Spinal cord (tissue), 10 donors: Measurements from ENCODE around the gene CTAGE1. TPM values are rescaled to one million over a fixed set of nuclear protein-coding genes. Genes with fewer than 3 reads are reported as not detected.

Experiments
- DNase-seq, 6 donors: peaks; one replicate each; pipeline versions ENCODE4 v3.0.0 to v3.0.0-alpha.2; 2013 to 2015; ENCODE audit warnings: low spot score in 6 of 6, low read depth in 4 of 6
- H3K27ac ChIP-seq: one replicate; pipeline ENCODE4 v1.5.1; 2013; ENCODE audit warnings: low read depth, low read length, control low read depth
- H3K27me3 ChIP-seq: one replicate; pipeline ENCODE4 v1.6.1; 2013; ENCODE audit warnings: low read length; ENCODE audit not compliant: control insufficient read depth, insufficient read depth
- H3K36me3 ChIP-seq: one replicate; pipeline ENCODE4 v1.6.1; 2013; ENCODE audit warnings: low read length; ENCODE audit not compliant: control insufficient read depth, insufficient read depth
- H3K4me1 ChIP-seq: one replicate; pipeline ENCODE4 v1.6.1; 2013; ENCODE audit warnings: low read length; ENCODE audit not compliant: control insufficient read depth, insufficient read depth
- H3K4me3 ChIP-seq: one replicate; pipeline ENCODE4 v1.5.1; 2013; ENCODE audit warnings: low read depth, low read length, control low read depth
- H3K9me3 ChIP-seq: one replicate; pipeline ENCODE4 v1.6.1; 2013; ENCODE audit warnings: low read length; ENCODE audit not compliant: control insufficient read depth, insufficient read depth
- WGBS: methylation state at CpG from one replicate; pipeline ENCODE4 v1.1.5; 2013; ENCODE audit warnings: missing lambda C conversion rate; ENCODE audit not compliant: insufficient coverage; 5-methylcytosine and 5-hydroxymethylcytosine counted together
- long read RNA-seq, 4 donors: transcript quantifications; one replicate each; lab custom pipeline, GENCODE V29; 2026
- polyA plus RNA-seq, 2 donors: library from polyadenylated mRNA; unstranded; fragments of 120-200 nt; gene quantifications; one replicate each; pipeline ENCODE4 v1.2.1, GENCODE V29; 2013; ENCODE audit not compliant: insufficient read length in 2 of 2
- total RNA-seq, 2 donors: library from RNA; depleted of rRNA in 1 of 2; stranded (reverse); fragments of 120-200 nt in 1 of 2; fragments of >200 nt in 1 of 2; gene quantifications; one replicate each; pipeline versions ENCODE4 v1.2.3 to v1.2.4, GENCODE V29; 2013 to 2014
- donor health status: healthy.

Gene CTAGE1, protein sequence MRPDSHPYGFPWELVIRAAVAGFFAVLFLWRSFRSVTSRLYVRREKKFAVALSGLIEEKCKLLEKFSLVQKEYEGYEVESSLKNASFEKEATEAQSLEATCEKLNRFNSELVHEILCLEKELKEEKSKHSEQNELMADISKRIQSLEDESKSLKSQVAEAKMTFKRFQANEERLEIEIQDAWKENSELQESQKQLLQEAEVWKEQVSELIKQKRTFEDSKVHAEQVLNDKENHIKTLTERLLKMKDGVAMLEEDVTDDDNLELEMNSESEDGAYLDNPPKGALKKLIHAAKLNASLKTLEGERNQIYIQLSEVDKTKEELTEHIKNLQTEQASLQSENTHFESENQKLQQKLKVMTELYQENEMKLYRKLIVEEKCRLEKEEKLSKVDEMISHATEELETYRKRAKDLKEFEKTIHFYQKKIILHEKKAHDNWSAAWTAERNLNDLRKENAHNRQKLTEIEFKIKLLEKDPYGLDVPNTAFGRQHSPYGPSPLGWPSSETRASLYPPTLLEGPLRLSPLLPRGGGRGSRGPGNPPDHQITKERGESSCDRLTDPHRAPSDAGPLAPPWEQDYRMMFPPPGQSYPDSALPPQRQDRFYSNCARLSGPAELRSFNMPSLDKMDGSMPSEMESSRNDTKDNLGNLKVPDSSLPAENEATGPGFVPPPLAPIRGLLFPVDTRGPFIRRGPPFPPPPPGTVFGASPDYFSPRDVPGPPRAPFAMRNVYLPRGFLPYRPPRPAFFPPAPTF
- total RNA-seq: not detected
- not detected for polyA plus RNA-seq
- long read RNA-seq, donor 1: 0 reads
- long read RNA-seq, donor 2: 0 reads
- long read RNA-seq, donor 3: 0 reads
- long read RNA-seq, donor 4: 0 reads

DNA sequence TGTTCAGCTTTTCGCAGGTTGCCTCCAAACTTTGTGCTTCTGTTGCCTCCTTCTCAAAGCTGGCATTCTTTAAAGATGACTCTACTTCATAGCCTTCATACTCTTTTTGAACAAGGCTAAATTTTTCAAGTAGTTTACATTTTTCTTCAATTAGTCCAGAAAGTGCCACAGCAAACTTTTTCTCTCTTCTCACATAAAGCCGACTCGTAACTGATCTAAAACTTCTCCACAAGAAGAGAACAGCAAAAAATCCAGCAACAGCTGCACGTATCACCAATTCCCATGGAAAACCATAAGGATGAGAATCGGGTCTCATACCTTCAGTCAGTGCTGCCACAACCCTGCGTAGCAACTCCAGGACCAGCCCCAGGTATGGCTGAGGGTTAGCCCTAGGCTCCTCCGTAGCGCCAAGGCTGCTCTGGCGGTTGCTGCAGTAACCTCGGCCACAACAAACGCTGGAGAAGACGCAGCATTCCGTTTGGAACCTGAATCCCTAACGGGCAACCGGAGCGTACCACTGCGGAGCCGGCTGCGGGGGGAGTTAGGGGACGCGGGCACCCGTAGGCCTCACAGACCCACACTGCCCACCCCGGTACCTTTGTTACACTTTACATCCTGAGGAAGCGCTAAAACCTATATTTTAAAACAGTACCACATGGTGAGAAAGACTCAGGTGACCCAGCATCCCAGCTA lies at the start of gene CTAGE1:
CTAGE1 (minus strand) TSS at position 420 of the 693 bp plus-strand sequence; CDS start at position 316, 104 bp downstream.
- Histone ChIP-seq H3K4me1 (no peaks in the 10 kb centered on the region), H3K36me3 (no peaks in the 10 kb centered on the region), H3K27me3 (no peaks in the 10 kb centered on the region), H3K9me3 (no peaks in the 10 kb centered on the region), H3K27ac (no peak within 1 kb of the TSS), H3K4me3 (no peak within 1 kb of the TSS)
- no peak for DNase-seq
- WGBS: 71% methylated on average over 17 of the region's 24 CpGs

DNA sequence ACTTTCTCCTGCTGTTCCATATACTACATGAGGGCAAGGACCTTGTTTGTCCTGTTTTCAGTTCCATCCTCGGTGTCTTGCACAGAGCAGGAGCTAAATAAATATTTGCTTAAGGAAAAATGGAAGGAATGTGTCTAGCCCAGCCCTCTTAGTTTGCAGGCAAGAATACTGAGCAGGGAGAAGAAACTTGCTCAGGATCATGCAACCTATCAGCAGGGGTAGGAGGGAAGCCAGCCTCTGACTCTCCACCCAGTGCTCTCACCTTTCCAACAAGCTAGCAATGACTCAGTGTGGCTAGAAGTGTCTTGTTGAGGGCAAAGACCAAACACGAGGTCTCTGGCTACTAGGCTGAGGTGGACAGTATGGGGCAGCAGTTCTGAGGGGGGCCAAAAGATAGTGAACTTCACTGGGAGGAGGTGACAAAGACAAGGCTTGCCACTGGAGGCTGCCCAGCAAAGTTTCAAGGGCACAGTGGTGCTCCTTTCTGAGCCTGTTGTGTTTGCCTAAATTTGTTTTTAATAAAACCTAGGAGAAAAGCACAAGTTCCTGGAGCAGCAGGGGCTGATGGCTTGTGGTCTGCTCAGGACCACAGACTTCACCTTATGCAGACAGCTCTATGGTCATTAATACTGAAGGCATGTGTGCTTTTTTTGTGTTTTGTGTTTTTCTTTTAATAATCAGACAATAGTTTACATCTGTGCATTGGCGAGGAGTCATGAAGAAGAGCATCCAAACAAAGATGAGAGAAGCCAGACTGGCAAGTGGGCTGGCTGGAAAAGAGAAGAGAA lies 49.1 kb upstream of the CTAGE1 start:
- H3K9me3 ChIP-seq: no peaks in the 10 kb centered on the region
- 60% methylated on average over 1 of the region's 3 CpGs for WGBS
- H3K4me1 ChIP-seq: peaks cover 13% of the 10 kb centered on the region
- H3K4me3 ChIP-seq: no peak overlapping the region
- H3K36me3 ChIP-seq: no peaks in the 10 kb centered on the region
- H3K27ac ChIP-seq: no peak overlapping the region
- no peaks in the 10 kb centered on the region for H3K27me3 ChIP-seq
- DNase-seq: no peak

DNA sequence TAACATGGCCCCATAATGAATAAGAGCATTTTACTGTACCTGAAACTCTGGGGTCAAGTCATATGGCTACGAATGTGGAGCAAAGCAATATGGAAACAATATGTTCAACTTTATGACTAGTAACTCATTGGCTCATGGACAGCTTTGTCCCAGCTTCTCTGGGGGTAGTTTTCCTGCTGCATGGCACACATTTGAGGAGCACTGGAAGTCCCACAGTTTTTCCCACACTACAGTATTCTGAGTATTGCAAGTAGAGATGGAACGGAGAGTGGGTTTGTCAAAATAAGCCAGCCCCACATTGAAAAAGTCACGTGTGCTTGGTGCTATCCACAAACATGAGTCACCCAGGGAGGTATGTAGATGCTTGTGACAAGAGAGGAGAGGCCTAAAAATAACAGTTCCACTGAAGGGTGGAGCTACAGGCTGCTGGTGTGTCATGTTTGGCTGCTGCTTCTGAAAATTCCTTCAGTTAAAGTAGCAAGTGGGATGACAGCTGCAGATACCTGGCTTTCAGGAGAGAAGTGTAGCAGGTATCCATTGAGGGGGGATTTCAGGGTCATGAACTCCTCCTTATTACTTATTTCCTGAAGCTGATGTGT lies 48.2 kb upstream of the CTAGE1 start:
- H3K9me3 ChIP-seq: no peaks in the 10 kb centered on the region
- no peaks in the 10 kb centered on the region for H3K27me3 ChIP-seq
- DNase-seq: no peak
- H3K27ac ChIP-seq: no peak overlapping the region
- H3K36me3 ChIP-seq: no peaks in the 10 kb centered on the region
- H3K4me1 ChIP-seq: peaks cover 7% of the 10 kb centered on the region
- 68% methylated on average over 2 of the region's 3 CpGs for WGBS
- no peak overlapping the region for H3K4me3 ChIP-seq

DNA sequence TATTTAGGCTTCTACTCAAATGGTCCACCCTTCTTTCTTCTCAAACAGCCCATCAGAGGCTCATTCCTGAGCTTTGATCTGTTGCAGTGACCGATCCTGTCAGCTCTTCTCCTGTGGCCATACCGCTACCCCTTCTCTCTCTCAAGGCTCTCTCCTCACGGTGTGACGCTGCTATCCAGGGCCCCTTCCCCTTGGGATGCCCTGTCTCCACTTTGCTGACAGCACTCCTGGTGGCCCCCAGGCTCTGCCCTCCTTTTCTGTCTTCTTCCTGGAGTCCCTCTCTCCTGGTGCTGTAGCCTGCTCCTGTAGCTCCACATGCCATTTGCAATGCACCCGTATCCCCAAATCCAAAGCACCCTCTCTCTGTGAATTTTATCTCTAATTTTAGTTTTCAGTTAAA lies 45.4 kb upstream of the CTAGE1 start:
- no peak for DNase-seq
- H3K9me3 ChIP-seq: no peaks in the 10 kb centered on the region
- WGBS: 62% methylated on average over 4 of the region's 5 CpGs
- no peaks in the 10 kb centered on the region for H3K4me1 ChIP-seq
- H3K27me3 ChIP-seq: no peaks in the 10 kb centered on the region
- H3K27ac ChIP-seq: no peak overlapping the region
- no peaks in the 10 kb centered on the region for H3K36me3 ChIP-seq
- H3K4me3 ChIP-seq: no peak overlapping the region

DNA sequence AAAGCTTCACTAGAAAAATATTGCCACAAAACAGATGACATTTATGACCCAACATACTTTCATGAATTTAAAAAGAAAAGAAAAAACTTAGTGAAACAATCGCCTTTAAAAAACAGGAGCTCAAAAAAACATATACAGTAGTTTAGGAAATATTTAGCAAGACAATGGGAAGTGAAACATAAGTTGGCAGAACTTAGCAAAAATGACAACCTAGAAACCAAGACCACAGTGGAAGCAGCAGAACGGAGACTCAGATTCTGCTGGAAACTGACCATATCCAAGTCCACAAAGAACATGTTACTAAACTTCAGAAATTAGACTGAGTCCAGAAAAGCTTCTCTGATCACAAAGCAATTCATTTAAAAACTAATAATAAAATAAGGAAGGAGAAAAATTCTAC lies 41.8 kb upstream of the CTAGE1 start:
- no peak overlapping the region for H3K4me3 ChIP-seq
- H3K27me3 ChIP-seq: no peaks in the 10 kb centered on the region
- H3K27ac ChIP-seq: no peak overlapping the region
- WGBS: no CpG with 5 or more reads among the region's 2 CpGs
- H3K4me1 ChIP-seq: no peaks in the 10 kb centered on the region
- no peak for DNase-seq
- no peaks in the 10 kb centered on the region for H3K36me3 ChIP-seq
- H3K9me3 ChIP-seq: no peaks in the 10 kb centered on the region

DNA sequence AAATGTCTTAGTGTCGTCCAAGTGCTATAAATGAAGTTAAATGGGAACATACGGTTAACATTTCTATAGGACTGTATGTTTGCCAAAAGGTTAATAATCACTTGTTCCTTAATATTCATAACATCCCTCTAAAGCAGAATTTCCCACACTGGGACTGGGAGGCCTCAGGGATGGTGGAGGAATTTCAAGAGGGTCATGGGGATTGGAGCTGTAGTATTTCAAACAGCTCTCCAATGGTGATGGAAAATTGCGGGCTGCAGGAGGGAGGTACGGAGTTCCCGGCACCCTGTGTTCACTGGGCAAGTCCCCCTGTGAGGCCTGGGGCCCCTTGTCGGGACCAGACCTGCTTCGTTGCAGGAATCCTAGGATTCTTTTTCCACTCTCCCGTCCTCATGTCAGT lies 39.8 kb upstream of the CTAGE1 start:
- H3K27me3 ChIP-seq: no peaks in the 10 kb centered on the region
- 89% methylated on average over 6 of the region's 8 CpGs for WGBS
- no peaks in the 10 kb centered on the region for H3K36me3 ChIP-seq
- no peaks in the 10 kb centered on the region for H3K4me1 ChIP-seq
- H3K4me3 ChIP-seq: no peak overlapping the region
- no peaks in the 10 kb centered on the region for H3K9me3 ChIP-seq
- no peak overlapping the region for H3K27ac ChIP-seq
- DNase-seq: no peak

DNA sequence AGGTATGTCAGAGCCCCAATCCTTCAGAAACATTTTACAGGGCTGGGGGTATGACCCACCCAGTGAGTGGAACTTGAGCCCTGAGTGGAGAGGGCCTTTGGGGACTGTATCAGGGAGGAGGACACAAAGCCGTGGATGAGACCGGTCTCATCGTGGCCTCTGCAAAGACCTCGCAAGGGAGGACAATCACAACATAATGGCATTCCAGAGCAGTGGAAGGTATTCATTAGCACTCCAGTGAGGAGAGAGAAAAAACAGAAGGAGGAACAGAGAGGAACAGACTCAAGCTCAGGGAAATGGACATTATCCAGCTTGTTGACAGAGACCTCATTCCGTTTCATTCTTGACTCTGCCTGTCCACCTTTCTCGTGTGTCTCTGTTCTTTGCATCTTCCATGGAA lies 38.8 kb upstream of the CTAGE1 start:
- H3K36me3 ChIP-seq: no peaks in the 10 kb centered on the region
- no peaks in the 10 kb centered on the region for H3K9me3 ChIP-seq
- H3K27ac ChIP-seq: no peak overlapping the region
- no peak overlapping the region for H3K4me3 ChIP-seq
- no peak for DNase-seq
- peaks cover 3% of the 10 kb centered on the region for H3K4me1 ChIP-seq
- 46% methylated on average over 6 of the region's 6 CpGs for WGBS
- no peaks in the 10 kb centered on the region for H3K27me3 ChIP-seq

DNA sequence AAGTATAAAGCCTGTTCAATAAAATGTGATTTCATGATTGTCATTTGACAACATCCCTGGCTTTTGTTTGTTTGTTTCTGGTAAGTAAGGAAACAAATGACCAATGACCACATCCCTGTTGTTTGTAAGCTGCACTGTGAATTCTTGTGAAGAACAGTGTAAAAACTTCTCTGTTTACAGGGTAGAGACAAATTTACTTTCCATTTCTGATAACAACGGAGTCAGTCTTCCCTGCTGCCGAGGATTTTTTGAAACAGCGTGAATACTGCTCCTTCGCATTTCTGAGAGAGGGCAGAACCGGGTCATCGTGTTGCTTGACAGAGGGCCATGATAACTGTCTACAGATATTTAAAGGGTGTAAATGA lies 38.4 kb upstream of the CTAGE1 start:
- no peak overlapping the region for H3K4me3 ChIP-seq
- H3K27me3 ChIP-seq: no peaks in the 10 kb centered on the region
- 40% methylated on average over 6 of the region's 6 CpGs for WGBS
- no peaks in the 10 kb centered on the region for H3K36me3 ChIP-seq
- H3K9me3 ChIP-seq: no peaks in the 10 kb centered on the region
- no peak for DNase-seq
- peaks cover 3% of the 10 kb centered on the region for H3K4me1 ChIP-seq
- H3K27ac ChIP-seq: no peak overlapping the region
